Stimulated activated CD8-positive, alpha-beta memory T cell treated with anti-CD3 and anti-CD28 coated beads, Interleukin-4, amount 100 ng/mL, for 4 hours (primary cell): Measurements from ENCODE around the gene MASTL.
"Not testable (repeated sequence)": the region's sequence is repeated elsewhere in the genome, so short reads cannot be mapped to it uniquely, and the experiment has no call there.

Source experiments
- DNase-seq, 2 donors: peaks; one replicate each; pipeline ENCODE4 v3.0.0-alpha.2; 2020; ENCODE audit warnings: low read depth in 2 of 2, low spot score in 1 of 2

Gene MASTL

GRCh38 chr10:27155066-27155754 is at the start of gene MASTL:
Gene MASTL, plus strand, starts transcription at chr10:27155352. Its CDS starts 75 bp downstream, at chr10:27155427.
- DNase-seq: peak; percentile 82 to 88

DNA sequence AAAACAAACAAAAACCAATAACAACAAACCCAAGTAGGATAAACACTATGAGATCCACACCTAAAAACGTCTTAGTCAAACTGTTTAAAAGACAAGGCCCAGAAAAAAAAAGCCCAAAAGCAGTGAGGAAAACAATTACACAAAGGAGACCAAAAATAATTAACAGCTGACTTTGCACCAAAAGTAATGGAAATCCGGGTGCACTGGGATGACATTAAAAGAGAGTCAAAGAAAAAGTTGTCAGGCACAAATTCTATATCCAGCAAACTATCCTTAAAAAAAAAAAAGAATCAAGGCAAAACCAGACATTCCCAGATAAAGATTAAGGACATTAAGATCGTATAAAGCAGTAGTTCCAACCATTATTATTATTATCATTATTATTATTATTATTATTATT is 47.0 kb upstream of the MASTL start:
- no peak for DNase-seq

DNA sequence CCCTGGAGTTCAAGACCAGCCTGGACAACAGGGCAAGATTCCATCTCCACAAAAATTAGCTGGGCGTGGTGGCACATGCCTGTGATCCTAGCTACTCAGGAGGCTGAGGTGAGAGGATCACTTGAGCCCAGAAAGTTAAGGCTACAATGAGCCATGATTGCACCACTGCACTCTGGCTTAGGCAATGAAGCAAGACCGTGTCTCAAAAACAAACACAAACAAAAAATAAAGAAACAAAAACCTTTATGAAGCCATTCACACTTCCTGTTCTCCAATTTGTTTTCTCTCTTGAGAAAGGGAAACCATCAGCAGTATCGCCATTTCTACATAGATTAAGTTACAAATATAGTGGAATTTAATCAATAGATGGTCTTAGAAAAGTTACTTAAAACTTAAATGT is 20.8 kb upstream of the MASTL start:
- no peak for DNase-seq

DNA sequence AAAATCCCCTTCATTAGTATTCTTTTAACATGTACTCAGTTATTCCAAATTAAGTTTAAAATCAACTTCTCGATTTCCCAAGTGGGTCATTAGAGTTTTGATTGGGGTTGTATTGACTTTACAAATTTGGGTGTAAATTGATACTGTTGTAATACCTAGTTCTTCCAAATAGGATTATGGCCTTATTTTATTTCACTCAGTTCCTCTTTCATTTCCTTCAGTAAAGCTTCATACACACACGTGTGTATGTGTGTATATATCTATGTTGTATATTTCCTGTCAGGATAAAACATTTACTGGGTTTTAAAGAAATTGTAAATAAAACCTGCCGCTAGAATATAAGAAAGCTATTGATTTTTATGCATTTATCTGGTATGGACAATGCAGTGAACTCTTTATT is 16.9 kb upstream of the MASTL start:
- DNase-seq: no peak

DNA sequence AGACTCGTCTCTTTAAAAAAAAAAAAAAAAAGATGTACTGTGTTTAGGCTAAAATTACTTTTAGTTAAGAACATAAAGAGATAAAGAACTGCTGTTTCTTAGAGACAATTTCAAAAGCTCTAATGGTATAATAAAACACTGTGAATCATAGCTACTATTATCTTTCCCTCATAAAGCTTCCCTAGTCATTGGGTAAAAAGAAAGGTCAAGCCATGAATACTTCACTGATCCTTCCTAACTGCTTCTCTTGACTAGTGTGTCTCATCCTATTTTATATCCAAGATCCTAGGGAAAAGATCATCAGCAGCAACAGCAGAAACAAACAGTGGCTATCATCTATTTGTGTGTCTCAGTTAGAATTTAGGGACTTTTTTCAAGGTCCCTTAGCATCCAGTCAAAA is 11.5 kb upstream of the MASTL start:
- DNase-seq: no peak

- DNase-seq: no peak
These were observed 9.2 kb upstream of the MASTL start for GRCh38 chr10:27145937-27146336.

GRCh38 chr10:27147701-27148100 is 7.5 kb upstream of the MASTL start:
- DNase-seq: no peak

DNA sequence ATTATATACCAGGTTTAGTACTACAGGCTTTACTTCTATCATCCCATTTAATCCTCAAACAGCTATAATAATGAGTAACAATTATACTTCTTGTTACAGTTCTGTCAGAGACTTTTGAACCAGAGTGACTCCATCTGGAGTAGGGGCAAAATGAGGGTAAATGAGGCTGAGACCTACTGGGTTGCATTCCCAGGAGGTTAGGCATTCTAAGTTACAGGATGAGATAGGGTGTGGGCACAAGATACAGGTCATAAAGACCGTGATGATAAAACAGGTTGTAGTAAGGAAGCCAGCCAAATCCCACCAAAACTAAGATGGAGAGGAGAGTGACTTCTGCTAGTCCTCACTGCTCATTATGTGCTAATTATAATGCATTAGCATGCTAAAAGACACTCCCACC is 4.9 kb upstream of the MASTL start:
- no peak for DNase-seq

DNA sequence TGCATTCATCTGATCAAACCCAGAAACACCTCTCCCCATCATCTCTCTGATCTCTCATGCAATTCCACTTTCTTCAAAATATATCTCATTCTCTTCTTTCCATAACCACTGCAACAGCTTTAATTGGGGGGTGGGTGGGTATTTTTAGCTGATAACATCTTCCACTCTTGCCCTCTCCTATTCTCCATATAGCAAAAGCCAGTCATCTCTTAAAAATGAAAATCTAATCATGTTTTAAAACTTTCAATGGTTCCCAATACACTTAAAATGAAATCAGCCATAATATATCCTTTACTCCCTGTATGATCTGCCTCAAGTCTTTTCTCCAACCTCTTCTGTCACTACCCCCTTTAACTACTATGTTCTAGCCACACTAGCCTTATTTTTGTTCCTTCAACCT is 2.5 kb upstream of the MASTL start:
- no peak for DNase-seq

DNA sequence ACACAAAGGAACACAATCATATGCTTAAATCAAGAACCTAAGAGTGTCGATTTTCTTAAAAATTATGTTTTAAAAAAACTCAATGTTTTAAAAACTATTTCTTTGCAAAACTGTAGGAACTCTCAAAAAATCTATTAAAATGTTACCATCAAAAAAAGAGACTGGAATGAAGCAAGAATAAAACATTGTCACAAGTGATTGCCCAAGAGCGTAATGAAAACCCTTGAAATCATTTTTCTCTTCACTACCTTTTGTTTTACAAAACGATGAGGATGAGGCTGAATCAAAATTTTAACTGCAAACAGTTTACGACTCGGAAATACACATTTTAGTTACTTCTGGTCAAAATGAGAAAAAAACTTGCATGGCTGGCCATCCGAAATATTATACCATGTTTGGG is 1.8 kb upstream of the MASTL start:
- DNase-seq: no peak

- no peak for DNase-seq
These were observed 1.3 kb upstream of the MASTL start for GRCh38 chr10:27153845-27154193.

DNA sequence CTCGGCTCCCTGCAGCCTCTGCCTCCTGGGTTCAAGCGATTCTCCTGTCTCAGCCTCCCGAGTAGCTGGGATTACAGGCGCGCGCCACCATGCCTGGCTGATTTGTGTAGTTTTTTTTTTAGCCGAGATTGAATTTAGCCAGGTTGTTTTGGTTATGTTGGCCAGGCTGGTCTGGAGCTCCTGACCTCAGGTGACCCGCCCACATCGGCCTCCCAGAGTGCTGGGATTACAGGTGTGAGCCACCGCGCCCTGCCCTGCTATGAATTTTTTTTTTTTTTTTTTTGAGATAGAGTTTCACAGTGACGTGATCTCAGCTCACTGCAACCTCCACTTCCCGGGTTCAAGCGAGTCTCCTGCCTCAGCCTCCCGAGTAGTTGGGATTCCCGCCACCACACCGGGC is 1.4 kb downstream of the MASTL start:
- DNase-seq: not testable (repeated sequence)

DNA sequence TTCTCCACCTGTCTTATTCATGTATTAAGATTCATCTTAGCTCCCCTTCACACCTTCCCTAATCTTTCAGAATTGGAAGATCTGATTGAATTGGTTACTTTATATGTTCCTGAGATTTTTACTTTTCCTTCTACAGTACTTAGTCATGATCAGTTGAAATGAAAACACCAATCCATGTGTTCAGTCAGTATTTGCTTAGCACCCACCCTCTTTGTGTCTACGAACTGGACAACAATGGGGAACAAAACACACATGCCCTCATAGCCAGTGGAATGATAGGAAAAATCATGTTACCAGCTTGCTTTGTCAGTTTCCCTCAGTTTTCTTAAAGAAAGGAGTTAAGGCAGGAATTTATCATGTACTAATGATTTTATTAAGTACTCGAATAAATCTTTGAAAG is 2.0 kb downstream of the MASTL start:
- DNase-seq: no peak

GRCh38 chr10:27158421-27158820 is 3.3 kb downstream of the MASTL start:
- DNase-seq: no peak

- no peak for DNase-seq
These were observed 14.7 kb downstream of the MASTL start for GRCh38 chr10:27169849-27170248.

- no peak for DNase-seq
These were observed 33.1 kb downstream of the MASTL start for GRCh38 chr10:27188259-27188658.

GRCh38 chr10:27188897-27189296 is 33.7 kb downstream of the MASTL start:
- DNase-seq: no peak

DNA sequence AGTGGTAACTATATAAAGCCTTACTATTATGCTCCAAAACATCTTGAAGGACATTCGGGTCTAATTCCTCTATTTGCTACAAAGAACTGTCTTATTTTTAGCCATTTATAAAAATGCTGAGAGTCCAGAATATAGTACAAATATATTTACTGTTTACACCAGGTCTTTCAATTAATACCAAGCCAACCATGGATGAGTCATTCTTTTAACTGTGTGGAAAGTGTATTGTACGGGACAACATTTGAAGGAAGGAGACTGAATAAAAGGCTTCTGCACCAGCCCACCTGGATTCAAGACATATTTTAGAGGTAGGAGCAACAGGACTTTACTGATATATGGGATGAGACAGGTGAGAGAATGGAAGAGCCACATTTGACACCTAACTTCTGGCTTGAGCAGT is 35.4 kb downstream of the MASTL start:
- DNase-seq: no peak

GRCh38 chr10:27192284-27192683 is 37.1 kb downstream of the MASTL start:
- DNase-seq: no peak

GRCh38 chr10:27197980-27198620 is 42.9 kb downstream of the MASTL start:
- no peak for DNase-seq

DNA sequence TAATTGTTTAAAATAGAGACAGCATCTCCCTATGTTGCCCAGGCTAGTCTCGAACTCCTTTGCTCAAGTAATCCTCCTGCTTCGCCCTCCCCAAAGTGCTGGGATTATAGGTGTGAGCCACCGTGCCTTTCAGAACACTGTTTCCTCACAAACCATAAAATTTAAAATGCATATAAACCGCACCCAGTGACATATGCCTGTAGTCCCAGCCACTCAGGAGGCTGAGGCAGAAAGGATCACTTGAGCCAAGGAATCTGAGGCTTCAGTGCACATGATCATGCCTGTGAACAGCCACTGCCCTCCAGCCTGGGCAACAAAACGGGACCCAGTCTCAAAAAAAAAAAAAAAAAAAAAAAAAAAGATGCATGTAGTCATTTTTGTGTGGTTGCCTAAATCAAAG is 48.7 kb downstream of the MASTL start:
- DNase-seq: no peak

GRCh38 chr10:27207350-27207749 is 52.2 kb downstream of the MASTL start:
- no peak for DNase-seq

DNA sequence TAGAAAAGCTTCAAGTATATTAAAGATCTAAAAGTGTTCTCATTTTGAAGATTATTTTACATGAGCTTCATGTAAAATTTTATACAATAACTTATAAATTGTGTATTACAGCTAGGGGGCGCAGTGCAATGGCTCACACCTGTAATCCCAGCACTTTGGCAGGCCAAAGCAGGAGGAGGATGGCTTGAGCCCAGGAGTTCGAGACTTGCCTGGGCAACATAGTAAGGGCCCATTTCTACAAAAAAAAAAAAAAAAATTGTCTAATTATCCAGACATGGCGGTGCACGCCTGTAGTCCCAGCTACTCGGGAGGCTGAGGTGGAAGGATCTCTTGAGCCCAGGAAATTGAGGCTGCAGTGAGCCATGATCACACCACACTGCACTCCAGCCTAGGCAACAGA is 68.8 kb downstream of the MASTL start:
- no peak for DNase-seq
